ENCODE data around the gene NDUFS8. TPM values are rescaled to one million over a fixed set of nuclear protein-coding genes. Genes with fewer than 3 reads are reported as not detected.

The NDUFS8 gene
- polyA plus RNA-seq, 1 donor from 2014 or later = 169 TPM

GRCh38 chr11:68077617-68078582 lies 47.4 kb downstream of the NDUFS8 start (continued):
- no peak for TF ChIP-seq EZH2 (IDR thresholded peaks at IDR 0.05; ENCODE audit: borderline replicate concordance, insufficient read depth, low read length, poor library complexity, severe bottlenecking)

DNA sequence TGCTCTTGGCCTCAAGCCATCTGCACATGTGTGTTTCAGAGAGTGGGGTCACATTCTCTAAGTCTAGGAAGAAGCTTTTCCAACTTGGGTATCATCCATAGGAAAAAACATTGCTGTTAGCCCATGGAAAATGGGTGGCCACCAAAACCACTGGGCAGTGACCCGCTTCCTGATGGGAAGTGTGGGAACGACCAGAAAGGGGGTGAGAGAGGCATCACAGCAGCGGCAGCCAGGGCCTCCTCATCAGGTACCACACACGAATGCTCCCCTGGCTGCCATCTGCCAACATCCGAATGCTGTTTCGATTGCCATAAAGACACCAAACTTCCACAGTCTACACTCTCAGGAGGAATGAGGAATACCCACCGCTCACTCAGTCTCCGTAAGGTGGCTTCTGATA lies 50.4 kb downstream of the NDUFS8 start:
- Histone ChIP-seq H3K4me3 (ENCODE audit: low read length) (no peak overlapping the region), H2AFZ (ENCODE audit: low read depth, low read length) (no peak overlapping the region), H3K9ac (ENCODE audit: low read length) (no peak overlapping the region), H4K20me1 (ENCODE audit: insufficient read depth) (no peaks in the 10 kb centered on the region), H3K4me2 (ENCODE audit: low read length) (no peak overlapping the region), H3K27ac (ENCODE audit: low read length) (no peak overlapping the region), H3K9me2 (ENCODE audit: insufficient read depth, low read length) (no peaks in the 10 kb centered on the region), H3K27me3 (ENCODE audit: insufficient read depth, low read depth, low read length) (no peaks in the 10 kb centered on the region), H3K36me3 (ENCODE audit: insufficient read depth, low read length) (no peaks in the 10 kb centered on the region), H3K9me3 (ENCODE audit: low read length) (no peaks in the 10 kb centered on the region), H3K79me2 (replicated peaks; ENCODE audit: insufficient read depth, low read length) (no peaks in the 10 kb centered on the region), H3F3A (ENCODE audit: insufficient read depth, low read length, poor library complexity, severe bottlenecking) (no peaks in the 10 kb centered on the region)
- no peak for TF ChIP-seq EP300 (conservative IDR thresholded peaks at IDR 0.05; ENCODE audit: poor library complexity, severe bottlenecking)
- no peak for TF ChIP-seq CTCF (IDR thresholded peaks at IDR 0.05; ENCODE audit: poor library complexity, severe bottlenecking)
- TF ChIP-seq REST (IDR thresholded peaks at IDR 0.05; ENCODE audit: borderline replicate concordance) = no peak
- no peak for TF ChIP-seq EZH2 (IDR thresholded peaks at IDR 0.05; ENCODE audit: borderline replicate concordance, insufficient read depth, low read length, poor library complexity, severe bottlenecking)
- no peak for TF ChIP-seq SMC3 (conservative IDR thresholded peaks at IDR 0.05; ENCODE audit: poor library complexity)
- TF ChIP-seq RAD21 (conservative IDR thresholded peaks at IDR 0.05) = no peak
- no peak for TF ChIP-seq TAF1 (IDR thresholded peaks at IDR 0.05; ENCODE audit: low read depth)
- no peak for TF ChIP-seq POLR2AphosphoS5 (IDR thresholded peaks at IDR 0.05)
- no peak for TF ChIP-seq MXI1 (conservative IDR thresholded peaks at IDR 0.05; ENCODE audit: poor library complexity, severe bottlenecking)

- Histone ChIP-seq H3K27ac (ENCODE audit: low read length) (no peak overlapping the region), H4K20me1 (ENCODE audit: insufficient read depth) (no peaks in the 10 kb centered on the region), H3K27me3 (ENCODE audit: insufficient read depth, low read depth, low read length) (no peaks in the 10 kb centered on the region), H2AFZ (ENCODE audit: low read depth, low read length) (no peak overlapping the region), H3K9ac (ENCODE audit: low read length) (no peak overlapping the region), H3K4me2 (ENCODE audit: low read length) (no peak overlapping the region), H3K9me3 (ENCODE audit: low read length) (no peaks in the 10 kb centered on the region), H3K9me2 (ENCODE audit: insufficient read depth, low read length) (no peaks in the 10 kb centered on the region), H3F3A (ENCODE audit: insufficient read depth, low read length, poor library complexity, severe bottlenecking) (no peaks in the 10 kb centered on the region), H3K4me3 (ENCODE audit: low read length) (no peak overlapping the region), H3K79me2 (replicated peaks; ENCODE audit: insufficient read depth, low read length) (no peaks in the 10 kb centered on the region), H3K36me3 (ENCODE audit: insufficient read depth, low read length) (no peaks in the 10 kb centered on the region)
- no peak for TF ChIP-seq TAF1 (IDR thresholded peaks at IDR 0.05; ENCODE audit: low read depth)
- no peak for TF ChIP-seq MXI1 (conservative IDR thresholded peaks at IDR 0.05; ENCODE audit: poor library complexity, severe bottlenecking)
- no peak for TF ChIP-seq SMC3 (conservative IDR thresholded peaks at IDR 0.05; ENCODE audit: poor library complexity)
These were observed 51.2 kb downstream of the NDUFS8 start for GRCh38 chr11:68081691-68082090.

Measured in neural cell (in vitro differentiated cells).